GM12891 (cell line): ENCODE data around the gene PIP5K1B.

Source experiments
- DNase-seq: peaks from one replicate; pipeline ENCODE4 v3.0.0; 2011; ENCODE audit warnings: low spot score; ENCODE audit not compliant: insufficient read length
- FAIRE-seq: peaks from 2 replicates; lab custom pipeline; 2011; peaks lifted over from hg19 to GRCh38; lab: Jason Lieb, UNC
- PAX5 ChIP-seq: IDR thresholded peaks from 2 replicates; pipeline ENCODE4 v1.6.1; 2011; ENCODE audit warnings: low read length, moderate library complexity, mild to moderate bottlenecking; ENCODE audit not compliant: insufficient read depth, severe bottlenecking
- POLR2A ChIP-seq: IDR thresholded peaks from 2 replicates; pipeline ENCODE4 v1.6.1; 2011; ENCODE audit warnings: low read depth, low read length, control low read depth
- POLR2AphosphoS5 ChIP-seq: IDR thresholded peaks from 2 replicates; pipeline ENCODE4 v1.6.1; 2011; ENCODE audit warnings: low read depth, low read length, control low read depth
- POU2F2 ChIP-seq: IDR thresholded peaks from 2 replicates; pipeline ENCODE4 v1.6.1; 2011; ENCODE audit warnings: low read depth, mild to moderate bottlenecking, control low read depth, low read length, moderate library complexity
- SPI1 ChIP-seq: IDR thresholded peaks from 2 replicates; pipeline ENCODE4 v1.6.1; 2011; ENCODE audit warnings: low read depth, low read length, control low read depth
- TAF1 ChIP-seq: IDR thresholded peaks from 2 replicates; pipeline ENCODE4 v1.6.1; 2011; ENCODE audit warnings: low read depth, low read length, control low read depth

The PIP5K1B gene

DNA sequence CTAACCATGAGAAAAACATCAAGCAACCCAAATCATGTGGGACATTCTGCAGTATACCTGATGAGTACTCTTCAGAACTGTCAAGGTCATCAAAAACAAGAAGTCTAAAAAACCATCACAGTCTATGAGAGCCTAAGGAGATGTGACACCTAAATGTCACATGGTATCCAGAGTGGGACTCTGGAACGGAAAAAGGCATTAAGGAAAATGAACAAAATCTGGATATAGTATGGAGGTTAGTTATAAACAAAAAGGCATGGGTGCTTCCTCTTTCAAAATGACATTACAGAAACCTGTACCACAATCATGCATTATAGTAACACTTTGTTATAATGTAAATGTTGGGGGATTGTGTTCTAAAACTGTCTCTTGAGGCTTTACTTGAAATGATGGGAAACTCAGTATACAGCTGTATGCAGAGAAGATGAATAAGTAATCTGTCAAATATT is 261.5 kb downstream of the PIP5K1B start:
- FAIRE-seq, result no peak
- DNase-seq, result no peak
- TF ChIP-seq SPI1 (peak; percentile 37), POLR2A (no peak)

DNA sequence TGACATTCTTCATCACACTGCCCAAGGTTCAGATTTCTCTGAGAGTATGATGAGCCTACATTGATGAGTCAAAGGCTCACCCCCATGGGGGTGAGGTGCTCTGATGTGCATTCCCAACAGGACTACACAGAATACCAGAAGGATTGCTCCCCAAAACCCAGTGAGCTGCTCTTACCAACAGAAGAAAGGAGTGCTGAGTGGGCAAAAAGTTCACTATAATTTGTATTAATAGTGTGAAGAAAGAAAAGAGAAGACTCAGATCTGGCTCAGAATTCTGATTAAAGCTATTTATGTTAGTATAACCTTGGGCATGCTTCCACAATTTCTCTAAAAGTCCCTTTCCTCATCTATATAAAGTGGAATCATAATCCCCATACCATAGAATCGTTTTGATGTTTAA is 262.8 kb downstream of the PIP5K1B start:
- no peak for TF ChIP-seq SPI1
- TF ChIP-seq POLR2A, result no peak
- no peak for TF ChIP-seq POLR2AphosphoS5
- no peak for TF ChIP-seq POU2F2
- TF ChIP-seq PAX5, result no peak
- TF ChIP-seq TAF1, result no peak
- DNase-seq (no peak), FAIRE-seq (no peak)

DNA sequence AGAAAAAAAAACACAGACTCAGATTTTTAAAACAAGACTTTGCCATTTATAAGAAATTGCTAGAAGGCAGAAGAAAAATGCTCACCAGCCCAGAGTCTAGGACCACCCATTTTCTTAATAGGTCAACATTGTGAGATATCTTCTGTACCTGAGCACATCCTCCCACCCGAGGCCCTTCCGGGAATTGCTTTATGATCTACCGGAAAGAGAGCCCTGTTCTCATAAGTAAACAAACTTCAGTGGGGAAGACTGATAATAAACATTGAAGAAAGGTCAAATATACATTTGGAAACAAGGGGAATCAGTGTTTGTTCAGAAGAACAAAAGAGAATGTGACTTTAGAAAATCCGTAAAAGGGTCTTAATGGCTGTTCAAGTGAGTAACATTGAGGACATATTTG is 264.5 kb downstream of the PIP5K1B start:
- TF ChIP-seq TAF1 (no peak), PAX5 (no peak), POLR2AphosphoS5 (no peak), POU2F2 (no peak), SPI1 (no peak), POLR2A (no peak)
- no peak for FAIRE-seq
- no peak for DNase-seq

DNA sequence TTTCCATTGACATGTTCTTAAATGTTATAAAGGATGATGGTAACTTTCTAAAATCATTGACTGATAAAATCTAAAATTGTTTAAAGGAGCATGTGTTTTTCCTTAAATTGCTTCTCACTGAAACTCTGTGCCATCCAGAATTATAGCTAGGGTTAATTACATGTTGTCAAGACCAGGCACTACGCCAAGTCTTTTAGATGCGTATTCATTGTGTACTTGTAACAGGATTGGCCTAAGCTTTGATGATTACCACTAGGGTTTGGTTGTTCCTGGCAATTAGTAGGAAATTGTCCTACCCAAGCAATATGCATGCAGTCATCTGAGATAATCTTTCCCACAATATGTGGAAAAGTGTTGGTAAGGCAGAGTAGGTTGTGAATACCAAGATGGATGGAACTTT is 265.1 kb downstream of the PIP5K1B start:
- TF ChIP-seq POLR2AphosphoS5, result no peak
- no peak for TF ChIP-seq POU2F2
- no peak for TF ChIP-seq PAX5
- no peak for TF ChIP-seq SPI1
- no peak for TF ChIP-seq TAF1
- TF ChIP-seq POLR2A, result no peak
- DNase-seq, result no peak
- FAIRE-seq, result no peak

DNA sequence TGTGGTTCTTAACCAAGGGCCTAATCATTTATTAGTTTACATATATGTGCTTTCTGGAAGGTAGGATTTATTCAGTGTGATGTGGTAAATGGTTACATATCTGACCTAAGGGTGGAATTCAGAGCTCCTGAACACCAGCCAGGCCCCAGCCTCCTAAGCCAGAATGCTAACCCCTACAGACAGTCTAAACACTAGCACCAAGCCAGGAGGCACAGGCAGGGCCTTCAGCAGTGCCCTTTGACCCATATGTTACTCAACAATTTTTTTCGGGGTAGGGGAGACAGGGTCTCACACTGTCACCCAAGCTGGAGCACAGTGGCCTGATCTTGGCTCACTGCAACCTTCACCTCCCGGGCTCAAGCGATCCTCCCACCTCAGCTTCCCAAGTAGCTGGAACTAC is 268.6 kb downstream of the PIP5K1B start:
- DNase-seq (no peak), FAIRE-seq (no peak)
- TF ChIP-seq PAX5 (no peak), TAF1 (no peak), SPI1 (no peak), POLR2AphosphoS5 (no peak), POLR2A (no peak), POU2F2 (no peak)

DNA sequence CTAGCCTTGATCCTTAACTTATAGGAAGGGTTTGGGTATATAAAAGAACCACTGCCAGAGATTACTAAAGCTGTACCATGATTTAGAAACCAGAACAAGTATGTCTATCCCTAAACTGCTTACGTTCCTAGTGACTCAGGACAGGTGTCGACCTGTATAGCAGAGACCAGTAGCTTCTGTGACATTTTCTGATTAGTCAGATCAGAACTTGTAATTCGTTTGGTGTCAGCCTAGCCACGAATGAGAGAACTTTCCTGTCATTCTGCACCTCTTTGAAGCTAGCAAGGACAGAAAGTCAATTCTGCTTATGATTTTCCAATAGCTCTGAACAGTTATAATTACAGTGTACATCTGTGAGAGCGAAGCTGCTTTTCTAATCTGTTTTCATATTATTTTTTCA is 269.4 kb downstream of the PIP5K1B start:
- FAIRE-seq, result peak; percentile 96
- DNase-seq, result peak; percentile 26
- peak; percentile 80 for TF ChIP-seq PAX5
- no peak for TF ChIP-seq TAF1

DNA sequence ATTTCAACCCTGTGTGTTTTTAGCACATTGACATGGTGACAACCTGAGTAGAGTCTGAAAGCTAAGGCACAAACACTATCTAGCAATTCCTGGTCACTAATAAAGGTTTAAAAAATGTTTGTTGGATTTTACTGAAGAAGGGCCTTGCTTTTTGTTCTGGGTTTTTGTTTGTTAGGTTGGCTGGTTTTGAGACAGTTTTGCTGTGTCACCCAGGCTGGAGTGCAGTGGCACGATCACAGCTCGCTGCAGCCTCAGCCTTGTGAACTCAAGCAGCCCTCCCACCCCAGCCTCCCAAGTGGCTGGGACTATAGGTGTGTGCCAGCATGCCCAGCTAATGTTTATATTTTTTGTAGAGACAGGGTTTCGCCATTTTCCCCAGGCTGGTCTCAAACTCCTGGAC is 269.9 kb downstream of the PIP5K1B start:
- FAIRE-seq (peak; percentile 69), DNase-seq (no peak)
- TF ChIP-seq POU2F2 (no peak), TAF1 (no peak), PAX5 (no peak), POLR2AphosphoS5 (no peak), SPI1 (no peak), POLR2A (no peak)

DNA sequence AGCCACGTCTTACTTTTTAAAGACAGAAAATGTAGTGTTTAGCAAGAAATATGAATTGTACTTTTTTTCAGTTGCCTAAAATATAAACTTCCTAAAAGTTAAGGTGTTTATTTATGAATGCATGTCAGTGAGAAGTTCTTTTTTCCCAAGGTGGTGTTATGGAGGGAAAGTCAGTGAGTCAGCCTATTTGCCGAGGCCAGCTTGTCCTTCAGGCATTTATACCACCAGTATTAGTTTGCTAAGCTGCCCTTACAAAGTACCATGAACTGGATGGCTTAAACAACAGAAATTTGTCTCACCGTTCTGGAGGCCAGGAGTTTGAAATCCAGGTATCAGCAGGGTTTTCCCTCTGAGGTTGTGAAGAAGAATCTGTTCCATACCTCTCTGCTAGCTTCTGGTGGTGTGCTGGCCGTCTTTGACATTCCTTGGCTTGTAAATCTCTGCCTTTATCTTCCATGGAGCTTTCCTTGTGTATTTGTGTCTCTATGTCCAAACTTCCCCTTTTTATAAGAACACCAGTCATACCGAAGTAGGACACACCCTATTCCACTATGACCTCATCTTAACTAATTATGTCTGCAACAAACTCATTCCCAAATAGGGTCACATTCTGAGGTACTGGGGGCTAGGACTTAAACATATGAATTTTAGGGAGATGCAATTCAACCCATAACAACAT is 270.5 kb downstream of the PIP5K1B start:
- TF ChIP-seq SPI1 (peak; percentile 38), PAX5 (no peak), TAF1 (no peak), POLR2A (no peak)
- no peak for DNase-seq
- peak; percentile 65 for FAIRE-seq

DNA sequence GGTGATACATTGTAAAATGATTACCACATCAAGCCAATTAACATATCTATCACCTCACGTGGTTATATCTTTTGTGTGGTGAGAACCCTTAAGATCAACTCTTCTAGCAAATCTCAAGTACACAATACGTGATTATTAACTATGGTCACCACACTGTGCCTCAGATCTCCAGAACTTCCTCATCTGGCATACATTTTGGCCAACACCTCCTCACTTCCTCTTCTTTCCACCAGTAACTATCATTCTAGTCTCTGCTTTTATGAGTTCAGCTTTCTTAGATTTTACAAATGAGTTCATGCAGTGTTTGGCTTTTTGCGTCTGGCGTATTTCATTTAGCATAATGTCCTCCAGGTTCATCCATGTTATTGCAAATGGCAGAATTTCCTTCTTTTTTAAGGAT is 273.0 kb downstream of the PIP5K1B start:
- no peak for TF ChIP-seq PAX5
- peak; percentile 88 for TF ChIP-seq SPI1
- no peak for DNase-seq
- FAIRE-seq, result peak; percentile 74

DNA sequence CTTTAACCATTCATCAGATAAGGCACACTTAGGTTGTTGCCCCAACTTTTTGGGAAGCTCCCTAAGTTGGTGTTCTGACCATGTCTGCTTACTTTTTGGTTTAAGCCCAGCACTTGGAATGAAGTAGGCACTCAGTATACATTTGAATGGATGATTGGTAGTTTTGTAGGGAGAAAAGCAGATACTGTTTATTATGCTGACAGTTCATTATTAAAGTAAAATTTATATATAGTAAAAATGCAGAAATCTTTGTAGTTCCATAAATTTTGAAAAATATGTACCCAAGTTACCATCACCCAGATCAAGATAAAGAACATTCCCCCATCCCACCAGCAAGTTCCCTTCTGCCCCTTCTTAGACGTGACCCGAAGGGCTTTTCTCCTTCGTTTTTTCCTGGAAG is 273.5 kb downstream of the PIP5K1B start:
- no peak for FAIRE-seq
- DNase-seq, result no peak
- TF ChIP-seq SPI1, result no peak
- TF ChIP-seq POU2F2, result no peak
- no peak for TF ChIP-seq POLR2AphosphoS5
- no peak for TF ChIP-seq TAF1
- no peak for TF ChIP-seq POLR2A
- no peak for TF ChIP-seq PAX5

DNA sequence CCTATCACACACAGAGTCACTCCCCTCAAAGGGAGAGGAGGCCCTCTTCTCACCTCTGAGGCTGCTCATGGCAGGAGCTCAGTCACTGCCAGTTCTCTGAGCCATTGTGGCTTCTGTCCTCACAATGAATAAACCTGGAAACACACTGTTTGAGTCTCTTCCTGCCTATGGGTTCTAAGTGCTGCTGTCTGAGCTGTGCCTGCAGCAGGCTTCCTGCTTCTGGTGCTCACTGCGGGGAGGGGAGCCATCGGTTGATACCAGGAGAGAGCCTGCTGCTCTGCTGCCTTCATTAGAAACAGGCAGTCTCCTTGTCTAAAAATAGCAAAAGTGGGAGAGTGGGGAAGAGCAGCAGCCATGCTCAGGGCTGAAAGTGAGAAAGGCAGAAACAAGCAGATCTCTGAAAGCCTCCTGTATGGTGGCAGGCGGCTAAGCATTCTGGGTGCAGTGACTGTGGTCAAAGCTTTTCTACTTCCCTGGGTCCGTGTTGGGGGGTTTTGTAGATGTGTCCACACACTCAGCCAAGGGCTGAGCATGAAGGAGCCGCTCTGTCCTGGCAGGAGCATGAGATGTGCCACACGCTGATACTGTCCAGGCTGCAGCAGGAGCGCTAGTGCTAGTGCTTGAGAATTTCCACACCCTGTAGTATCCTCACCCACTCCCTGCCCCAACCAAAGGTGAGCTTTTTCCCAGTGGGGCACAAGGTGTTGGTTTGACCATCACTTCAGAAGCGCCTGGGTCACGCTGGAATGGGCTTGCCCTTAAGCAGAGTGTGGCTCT is 274.7 kb downstream of the PIP5K1B start:
- FAIRE-seq, result peak; percentile 41
- no peak for DNase-seq
- TF ChIP-seq TAF1, result no peak
- TF ChIP-seq POLR2A, result no peak
- no peak for TF ChIP-seq POLR2AphosphoS5
- TF ChIP-seq POU2F2, result no peak
- no peak for TF ChIP-seq PAX5
- no peak for TF ChIP-seq SPI1
